Neural crest cell (in vitro differentiated cells): ENCODE measurements around the gene TPMT. TPM values are rescaled to one million over a fixed set of nuclear protein-coding genes. Genes with fewer than 3 reads are reported as not detected.

Experiments
- DNase-seq: peaks from one replicate; pipeline ENCODE4 v3.0.0; 2021; ENCODE audit warnings: low read depth, mixed read lengths, low spot score
- H3K27ac Mint-ChIP-seq: one replicate; pipeline ENCODE4 v1.8.0; 2021; ENCODE audit warnings: mild to moderate bottlenecking, mixed read lengths; ENCODE audit not compliant: unreplicated experiment
- H3K27me3 Mint-ChIP-seq: 2 replicates; pipeline ENCODE4 v1.8.0; 2021; ENCODE audit warnings: low read depth, mild to moderate bottlenecking, mixed read lengths
- H3K36me3 Mint-ChIP-seq: 2 replicates; pipeline ENCODE4 v1.8.0; 2021; ENCODE audit warnings: low read depth, mild to moderate bottlenecking, mixed read lengths
- H3K4me1 Mint-ChIP-seq: 2 replicates; pipeline ENCODE4 v1.8.0; 2021; ENCODE audit warnings: mixed read lengths
- H3K4me3 Mint-ChIP-seq: one replicate; pipeline ENCODE4 v1.8.0; 2021; ENCODE audit warnings: mild to moderate bottlenecking, mixed read lengths
- H3K9me3 Mint-ChIP-seq: 2 replicates; pipeline ENCODE4 v1.8.0; 2021; ENCODE audit warnings: mixed read lengths
- CTCF ChIP-seq: fragments of 200-600 bp; sonication (generic); conservative IDR thresholded peaks from 2 replicates; pipeline ENCODE4 v1.5.0; 2021; ENCODE audit warnings: antibody characterized with exemption, mild to moderate bottlenecking
- long read RNA-seq: library from polyadenylated mRNA; unstranded; transcript quantifications from one replicate; pipeline ENCODE4 v2.0.0, GENCODE V29; 2020
- total RNA-seq: library from RNA; stranded (reverse); gene quantifications from 2 replicates; pipeline ENCODE4 v1.2.1, GENCODE V29; 2021

TPMT gene
- total RNA-seq, result 7.5 and 8.8 TPM in 2 replicates
- long read RNA-seq, transcript TPMT-201 (9 exons, 3,181 nt), result major isoform, 45 of 64 reads
- long read RNA-seq, partial matches to known transcripts, result 2 of 64 reads
- long read RNA-seq, other reads (novel, unspliced or antisense), result 17 of 64 reads

GRCh38 chr6:18154507-18155149 is at the start of gene TPMT:
TPMT (minus strand) TSS chr6:18155077; CDS start chr6:18149127, 5,950 bp downstream.
- H3K9me3 Mint-ChIP-seq, result no peaks in the 10 kb centered on the region
- no peaks in the 10 kb centered on the region for H3K27me3 Mint-ChIP-seq
- no peak for TF ChIP-seq CTCF
- peaks cover 31% of the 10 kb centered on the region for H3K4me1 Mint-ChIP-seq
- H3K36me3 Mint-ChIP-seq, result peaks cover under 1% of the 10 kb centered on the region
- peak within 1 kb of the TSS; percentile 99 for H3K4me3 Mint-ChIP-seq
- peak within 1 kb of the TSS; percentile 100 for H3K27ac Mint-ChIP-seq
- DNase-seq, result no peak

- peaks cover 7% of the 10 kb centered on the region for H3K36me3 Mint-ChIP-seq
- no peaks in the 10 kb centered on the region for H3K27me3 Mint-ChIP-seq
- DNase-seq, result no peak
- H3K9me3 Mint-ChIP-seq, result no peaks in the 10 kb centered on the region
- no peak for TF ChIP-seq CTCF
- H3K4me3 Mint-ChIP-seq, result no peak overlapping the region
- no peak overlapping the region for H3K27ac Mint-ChIP-seq
- H3K4me1 Mint-ChIP-seq, result no peaks in the 10 kb centered on the region
Observed at GRCh38 chr6:18203786-18204185, 48.9 kb upstream of the TPMT start.

- H3K27ac Mint-ChIP-seq, result no peak overlapping the region
- no peaks in the 10 kb centered on the region for H3K9me3 Mint-ChIP-seq
- peaks cover 13% of the 10 kb centered on the region for H3K36me3 Mint-ChIP-seq
- no peak overlapping the region for H3K4me3 Mint-ChIP-seq
- no peaks in the 10 kb centered on the region for H3K27me3 Mint-ChIP-seq
- TF ChIP-seq CTCF, result no peak
- DNase-seq, result no peak
- no peaks in the 10 kb centered on the region for H3K4me1 Mint-ChIP-seq
Observed at GRCh38 chr6:18192026-18192425, 37.1 kb upstream of the TPMT start.

- Mint-ChIP-seq H3K27me3 (no peaks in the 10 kb centered on the region), H3K4me3 (no peak overlapping the region), H3K4me1 (peaks cover 14% of the 10 kb centered on the region), H3K27ac (peak overlapping the region; percentile 62), H3K9me3 (no peaks in the 10 kb centered on the region), H3K36me3 (peaks cover 6% of the 10 kb centered on the region)
- no peak for TF ChIP-seq CTCF
- no peak for DNase-seq
Observed at GRCh38 chr6:18189196-18189595, 34.3 kb upstream of the TPMT start.

- Mint-ChIP-seq H3K27me3 (no peaks in the 10 kb centered on the region), H3K4me1 (peaks cover 14% of the 10 kb centered on the region), H3K9me3 (no peaks in the 10 kb centered on the region), H3K4me3 (no peak overlapping the region), H3K27ac (no peak overlapping the region), H3K36me3 (peaks cover 9% of the 10 kb centered on the region)
- no peak for TF ChIP-seq CTCF
- DNase-seq, result no peak
Observed at GRCh38 chr6:18187701-18188100, 32.8 kb upstream of the TPMT start.
